Pancreas (tissue), 10 donors: Measurements from ENCODE around the gene ADCY7. TPM values are rescaled to one million over a fixed set of nuclear protein-coding genes. Genes with fewer than 3 reads are reported as not detected.

ENCODE experiments used
- ATAC-seq, 4 donors: fragments of 200-7000 bp; cut with Tn5 transposase; one replicate each; pipeline versions ENCODE4 v1.8.0 to v1.9.1; 2020; ENCODE audit warnings: mild to moderate bottlenecking in 4 of 4, moderate library complexity in 4 of 4
- DNase-seq, 6 donors: peaks; one replicate each; pipeline ENCODE4 v3.0.0-alpha.2; 2020
- FAIRE-seq: peaks from 2 replicates; lab custom pipeline; 2012; peaks lifted over from hg19 to GRCh38; lab: Jason Lieb, UNC
- H3K27ac ChIP-seq, 4 donors: fragments of 200-600 bp; sonication (generic); 1 replicate in 3 of 4; 2 replicates in 1 of 4; pipeline versions ENCODE4 v1.5.0 to v1.8.0; 2020
- H3K27me3 ChIP-seq, 4 donors: fragments of 200-600 bp; one replicate each; pipeline ENCODE4 v1.8.0; 2021
- H3K36me3 ChIP-seq, 3 donors: fragments of 200-600 bp; sonication (generic) in 1 of 3; one replicate each; pipeline versions ENCODE4 v1.5.0 to v1.8.0; 2020 to 2021
- H3K4me1 ChIP-seq, 3 donors: fragments of 200-600 bp; one replicate each; pipeline ENCODE4 v1.8.0; 2021
- H3K4me3 ChIP-seq, 4 donors: fragments of 200-600 bp; sonication (generic) in 2 of 4; one replicate each; pipeline versions ENCODE4 v1.5.0 to v1.8.0; 2020 to 2021
- H3K9me3 ChIP-seq, 4 donors: fragments of 200-600 bp; one replicate each; pipeline ENCODE4 v1.8.0; 2021
- WGBS, 2 donors: extraction: QIAGEN DNeasy Blood & Tissue Kit; methylation state at CpG; one replicate each; pipeline ENCODE4 v1.1.7; 2013; 5-methylcytosine and 5-hydroxymethylcytosine counted together
- intact Hi-C, 3 donors: fragments of 100-400 bp; cut with DNase I; formaldehyde crosslinking; loops; one replicate each; pipeline versions ENCODE4 v1.11.1 to v1.14.2; 2022
- polyA plus RNA-seq, 2 donors: library from polyadenylated mRNA; stranded (reverse); fragments of 200-250 nt; gene quantifications; one replicate each; pipeline ENCODE4 v1.2.3, GENCODE V29; 2013
- total RNA-seq, 6 donors: library from RNA; stranded (reverse); fragmentation: NEBNext Ultra II Directional in 4 of 6; extraction: Animal tissue kit (Norgen Biotek cat#: 25700) in 4 of 6; gene quantifications; one replicate each; pipeline versions ENCODE4 v1.2.1 to v1.2.4, GENCODE V29; 2021 to 2023
- TF ChIP-seq, protein P1 (sequence below), 4 donors: fragments of 200-600 bp; sonication (generic) in 3 of 4; IDR thresholded peaks; one replicate each; pipeline versions ENCODE4 v1.5.0 to v1.8.0; 2021; ENCODE audit warnings: antibody characterized with exemption in 4 of 4
- donor health status: healthy with polysubstance abuse.
- donor health status: DM: no; HTN: no; CAD: no; lungs with moderate emphysema.
- donor health status: DM: no; HTN: no; CAD: no.
- donor health status: control.
- donor health status: control.
- donor health status: Bipolar disorder and iron deficiency.
- donor health status: DM: yes; HTN: yes; CAD: no.
- donor health status: DM: no; HTN: no; CAD: no.
- donor health status: DM: no; HTN: no; CAD: no.
- donor health status: DM: yes; HTN: yes; CAD: no.

Gene ADCY7
- total and polyA plus RNA-seq, 8 donors = 1.9 to 21.1 (median 4.3) TPM

DNA sequence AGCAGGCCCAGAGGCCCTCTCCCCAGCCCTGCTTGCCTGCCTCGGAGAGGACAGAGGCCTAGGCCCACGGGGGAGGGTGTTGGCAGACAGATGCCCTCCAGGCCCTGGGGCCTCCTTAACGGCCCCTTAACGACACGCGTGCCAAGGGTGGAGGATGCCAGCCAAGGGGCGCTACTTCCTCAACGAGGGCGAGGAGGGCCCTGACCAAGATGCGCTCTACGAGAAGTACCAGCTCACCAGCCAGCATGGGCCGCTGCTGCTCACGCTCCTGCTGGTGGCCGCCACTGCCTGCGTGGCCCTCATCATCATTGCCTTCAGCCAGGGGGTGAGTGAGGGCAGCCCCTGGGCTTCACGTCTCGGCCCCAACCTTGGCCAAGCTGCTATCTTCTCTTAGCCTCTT is 21.7 kb downstream of the ADCY7 start:
- ATAC-seq (no peak), FAIRE-seq (no peak), DNase-seq (peak in 1 of 6 donors; percentile 69)
- Histone ChIP-seq H3K4me1 (no peaks in the 10 kb centered on the region), H3K27ac (no peak overlapping the region), H3K36me3 (no peaks in the 10 kb centered on the region), H3K9me3 (no peaks in the 10 kb centered on the region), H3K4me3 (no peak overlapping the region), H3K27me3 (no peaks in the 10 kb centered on the region)
- WGBS, 2 donors = 94 to 95% methylated on average over 17 of the region's 17 CpGs
- intact Hi-C loops = no loop called here
- TF ChIP-seq, protein P1, sequence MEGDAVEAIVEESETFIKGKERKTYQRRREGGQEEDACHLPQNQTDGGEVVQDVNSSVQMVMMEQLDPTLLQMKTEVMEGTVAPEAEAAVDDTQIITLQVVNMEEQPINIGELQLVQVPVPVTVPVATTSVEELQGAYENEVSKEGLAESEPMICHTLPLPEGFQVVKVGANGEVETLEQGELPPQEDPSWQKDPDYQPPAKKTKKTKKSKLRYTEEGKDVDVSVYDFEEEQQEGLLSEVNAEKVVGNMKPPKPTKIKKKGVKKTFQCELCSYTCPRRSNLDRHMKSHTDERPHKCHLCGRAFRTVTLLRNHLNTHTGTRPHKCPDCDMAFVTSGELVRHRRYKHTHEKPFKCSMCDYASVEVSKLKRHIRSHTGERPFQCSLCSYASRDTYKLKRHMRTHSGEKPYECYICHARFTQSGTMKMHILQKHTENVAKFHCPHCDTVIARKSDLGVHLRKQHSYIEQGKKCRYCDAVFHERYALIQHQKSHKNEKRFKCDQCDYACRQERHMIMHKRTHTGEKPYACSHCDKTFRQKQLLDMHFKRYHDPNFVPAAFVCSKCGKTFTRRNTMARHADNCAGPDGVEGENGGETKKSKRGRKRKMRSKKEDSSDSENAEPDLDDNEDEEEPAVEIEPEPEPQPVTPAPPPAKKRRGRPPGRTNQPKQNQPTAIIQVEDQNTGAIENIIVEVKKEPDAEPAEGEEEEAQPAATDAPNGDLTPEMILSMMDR (IDR thresholded peaks at IDR 0.05) = no peak

DNA sequence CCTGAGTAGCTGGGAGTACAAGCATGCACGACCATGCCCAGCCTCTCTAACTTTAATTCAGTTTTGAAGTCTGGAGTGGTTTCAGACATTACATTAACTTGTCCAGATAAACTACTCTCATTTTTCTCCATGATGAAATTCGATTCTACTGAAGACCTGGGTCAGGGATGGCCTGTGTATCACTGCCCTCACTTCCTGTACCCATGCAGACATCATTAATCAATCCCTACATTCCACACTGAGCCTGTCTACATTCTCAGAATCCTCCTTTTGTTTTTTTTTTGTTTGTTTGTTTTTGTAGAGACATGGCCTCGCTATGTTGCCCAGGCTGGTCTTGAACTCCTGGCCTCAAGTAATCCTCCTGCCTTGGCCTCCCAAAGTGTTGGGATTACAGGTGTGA is 22.6 kb downstream of the ADCY7 start:
- no peaks in the 10 kb centered on the region for H3K9me3 ChIP-seq
- TF ChIP-seq, protein P1 (IDR thresholded peaks at IDR 0.05) = no peak
- no peaks in the 10 kb centered on the region for H3K4me1 ChIP-seq
- intact Hi-C loops = no loop called here
- H3K27ac ChIP-seq = no peak overlapping the region
- 82% methylated on average over 3 of the region's 3 CpGs for WGBS, 2 donors
- no peaks in the 10 kb centered on the region for H3K36me3 ChIP-seq
- DNase-seq (no peak), ATAC-seq (no peak), FAIRE-seq (no peak)
- no peak overlapping the region for H3K4me3 ChIP-seq
- no peaks in the 10 kb centered on the region for H3K27me3 ChIP-seq

DNA sequence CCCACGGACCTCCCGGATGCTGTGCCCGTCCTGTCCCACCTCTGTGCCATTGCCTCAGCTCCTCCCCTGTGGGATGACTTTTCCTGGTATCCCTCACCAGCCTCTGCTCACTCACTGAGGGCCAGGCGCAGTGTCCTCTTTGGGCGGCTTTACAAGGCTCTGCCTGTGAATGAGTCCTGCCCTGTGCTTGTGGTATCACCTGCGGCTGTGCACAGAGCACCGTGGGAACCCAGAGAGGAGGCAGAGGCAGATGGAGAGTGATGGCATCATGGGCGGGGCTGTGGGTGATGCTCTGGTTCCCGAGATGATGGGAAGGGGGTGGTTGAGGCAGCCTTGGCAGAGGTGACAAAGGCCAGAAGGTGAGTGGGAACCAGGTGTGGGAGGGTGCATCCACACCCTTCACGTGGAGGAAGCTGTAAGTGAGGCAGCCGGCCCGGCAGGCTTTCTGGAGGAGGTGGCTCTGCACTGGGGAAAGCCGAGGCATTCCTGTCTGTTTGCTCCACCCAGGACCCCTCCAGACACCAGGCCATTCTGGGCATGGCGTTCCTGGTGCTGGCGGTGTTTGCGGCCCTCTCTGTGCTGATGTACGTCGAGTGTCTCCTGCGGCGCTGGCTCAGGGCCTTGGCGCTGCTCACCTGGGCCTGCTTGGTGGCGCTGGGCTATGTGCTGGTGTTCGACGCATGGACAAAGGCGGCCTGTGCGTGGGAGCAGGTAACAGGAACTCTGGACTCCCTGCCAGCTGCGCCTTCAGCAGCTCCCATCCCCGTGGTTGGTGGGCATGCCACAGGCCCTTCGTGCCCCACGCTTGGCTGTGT is 23.8 kb downstream of the ADCY7 start:
- H3K27ac ChIP-seq = no peak overlapping the region
- no peaks in the 10 kb centered on the region for H3K4me1 ChIP-seq
- no peaks in the 10 kb centered on the region for H3K36me3 ChIP-seq
- TF ChIP-seq, protein P1 (IDR thresholded peaks at IDR 0.05) = no peak
- ATAC-seq (no peak), FAIRE-seq (no peak), DNase-seq (peak in 1 of 6 donors; percentile 51)
- no peak overlapping the region for H3K4me3 ChIP-seq
- intact Hi-C loops = no loop called here
- no peaks in the 10 kb centered on the region for H3K9me3 ChIP-seq
- no peaks in the 10 kb centered on the region for H3K27me3 ChIP-seq
- 86 to 87% methylated on average over 30 of the region's 30 CpGs for WGBS, 2 donors

DNA sequence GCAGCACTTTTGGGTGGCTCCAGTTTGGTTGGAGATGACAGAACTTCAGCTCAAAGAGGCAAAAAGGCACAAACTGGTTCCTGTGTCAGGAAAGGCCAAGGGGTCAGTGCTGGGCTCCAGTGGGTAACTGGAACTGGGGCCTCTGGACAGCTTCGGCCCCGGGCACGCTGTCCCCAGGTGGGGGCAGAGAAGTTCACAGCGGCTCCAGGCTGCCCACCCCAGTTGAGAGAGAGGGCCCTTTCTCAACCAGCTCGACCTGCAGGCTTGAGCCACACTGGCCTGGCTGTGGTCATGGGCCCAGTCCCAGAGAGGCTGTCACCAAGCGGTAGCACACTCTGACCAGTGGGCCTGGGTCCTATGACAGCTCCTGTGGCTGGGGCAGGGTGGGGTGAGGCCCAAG is 24.5 kb downstream of the ADCY7 start:
- no peaks in the 10 kb centered on the region for H3K9me3 ChIP-seq
- WGBS, 2 donors = 86 to 93% methylated on average over 6 of the region's 6 CpGs
- H3K36me3 ChIP-seq = no peaks in the 10 kb centered on the region
- H3K4me1 ChIP-seq = no peaks in the 10 kb centered on the region
- DNase-seq = peak in 1 of 6 donors; percentile 45
- ATAC-seq = no peak
- intact Hi-C loops = no loop called here
- no peaks in the 10 kb centered on the region for H3K27me3 ChIP-seq
- no peak overlapping the region for H3K4me3 ChIP-seq
- TF ChIP-seq, protein P1 (IDR thresholded peaks at IDR 0.05) = no peak
- no peak overlapping the region for H3K27ac ChIP-seq
- FAIRE-seq = no peak
